Transverse colon (tissue), 4 donors: ENCODE measurements around the gene POLRMT. TPM values are rescaled to one million over a fixed set of nuclear protein-coding genes. Genes with fewer than 3 reads are reported as not detected.

Experiments
- DNase-seq: peaks from one replicate; pipeline ENCODE4 v3.0.0-alpha.2; 2019
- H3K27ac ChIP-seq, 4 donors: fragments of 200-600 bp; sonication (generic); 2 replicates each; pipeline ENCODE4 v1.5.1; 2016 to 2018; ENCODE audit warnings: inconsistent platforms in 4 of 4
- H3K27me3 ChIP-seq: fragments of 200-600 bp; sonication (generic); 2 replicates; pipeline ENCODE4 v1.5.1; 2017; ENCODE audit warnings: inconsistent platforms
- H3K36me3 ChIP-seq, 4 donors: fragments of 200-600 bp; sonication (generic); 2 replicates each; pipeline ENCODE4 v1.5.1; 2017 to 2019; ENCODE audit warnings: inconsistent platforms in 4 of 4
- H3K4me1 ChIP-seq, 4 donors: fragments of 200-600 bp; sonication (generic); 2 replicates each; pipeline ENCODE4 v1.5.1; 2017 to 2020; ENCODE audit warnings: inconsistent platforms in 4 of 4
- H3K4me3 ChIP-seq, 4 donors: fragments of 200-600 bp; sonication (generic); 1 replicate in 1 of 4; 2 replicates in 3 of 4; pipeline versions ENCODE4 v1.5.1 to v1.6.1; 2017 to 2019; ENCODE audit warnings: inconsistent platforms in 4 of 4
- H3K9me3 ChIP-seq, 2 donors: fragments of 200-600 bp; sonication (generic); 2 replicates each; pipeline ENCODE4 v1.5.1; 2017 to 2019; ENCODE audit warnings: inconsistent platforms in 2 of 2
- CTCF ChIP-seq, 5 experiments: fragments of 200-600 bp in 3 of 5; fragments of 450-650 bp in 2 of 5; sonication (generic) in 3 of 5; IDR thresholded peaks; 1 replicate in 2 of 5; 2 replicates in 3 of 5; pipeline ENCODE4 v1.5.1; 2016 to 2017; ENCODE audit warnings: antibody characterized with exemption in 5 of 5, inconsistent platforms in 3 of 5, mild to moderate bottlenecking in 2 of 5, moderate library complexity in 1 of 5
- EP300 ChIP-seq: sonication (generic); formaldehyde crosslinking; IDR thresholded peaks from one replicate; pipeline ENCODE4 v1.6.1; 2017; ENCODE audit warnings: antibody characterized with exemption, low read depth
- POLR2A ChIP-seq: fragments of 450-650 bp; IDR thresholded peaks from one replicate; pipeline ENCODE4 v1.6.1; 2016; ENCODE audit warnings: antibody characterized with exemption, mild to moderate bottlenecking, moderate library complexity
- POLR2AphosphoS5 ChIP-seq, 3 donors: sonication (generic); formaldehyde crosslinking; IDR thresholded peaks; one replicate each; pipeline ENCODE4 v1.6.1; 2016; ENCODE audit warnings: antibody characterized with exemption in 3 of 3
- WGBS, 2 donors: methylation state at CpG; one replicate each; pipeline ENCODE4 v1.1.5; 2018; ENCODE audit warnings: low coverage in 1 of 2; 5-methylcytosine and 5-hydroxymethylcytosine counted together
- in situ Hi-C, 4 donors: fragments of 200-750 bp; cut with MboI; loops; one replicate each; pipeline versions ENCODE4 v1.15.0 to v1.15.1; 2017; ENCODE audit warnings: low sequenced_read_pairs in 3 of 4, low pct_ligation_motif_present in 1 of 4, low pct_unique_long_range_greater_than_20kb in 1 of 4
- intact Hi-C: fragments of 100-400 bp; cut with DNase I; formaldehyde crosslinking; loops from one replicate; pipeline ENCODE4 v1.15.1; 2023; ENCODE audit warnings: low total_unique reads
- total RNA-seq, 4 donors: library from RNA; depleted of rRNA; stranded (reverse); fragments of >200 nt; gene quantifications; one replicate each; pipeline ENCODE4 v1.1.0, GENCODE V29; 2016

The POLRMT gene
- total RNA-seq, 4 donors from 2014 or later = 45.9 to 114 (median 63.9) TPM

DNA sequence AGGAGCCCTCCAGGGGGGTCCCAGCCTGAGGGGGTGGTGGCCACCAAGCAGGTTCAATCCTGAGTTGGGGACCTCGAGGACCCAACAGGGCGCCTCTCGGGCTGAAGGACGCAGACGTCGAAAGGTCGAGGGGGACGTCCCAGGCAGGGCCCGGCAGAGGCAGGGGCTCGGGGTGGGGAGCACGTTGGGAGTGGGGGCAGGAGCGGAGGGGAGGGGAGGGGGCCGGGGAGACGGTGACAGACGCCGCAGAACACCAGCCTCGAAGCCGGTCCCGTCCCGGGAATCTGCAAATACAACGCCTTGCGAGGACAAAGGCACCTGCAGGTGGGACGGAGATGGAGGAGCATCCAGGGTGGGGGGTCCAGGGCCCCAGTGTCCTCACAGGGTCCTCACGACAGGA, 10.4 kb upstream of the POLRMT start:
- Histone ChIP-seq H3K27ac (no peak overlapping the region), H3K36me3 (peaks cover 0 to 23% (median 13%) of the 10 kb centered on the region in 4 donors), H3K4me3 (no peak overlapping the region), H3K27me3 (no peaks in the 10 kb centered on the region), H3K9me3 (no peaks in the 10 kb centered on the region), H3K4me1 (peaks cover 7 to 13% (median 9%) of the 10 kb centered on the region in 4 donors)
- in situ Hi-C loops = no loop called here
- intact Hi-C loops = no loop called here
- TF ChIP-seq POLR2A (no peak), EP300 (no peak), POLR2AphosphoS5 (IDR thresholded peaks at IDR 0.05) (no peak), CTCF (IDR thresholded peaks at IDR 0.05) (no peak)
- DNase-seq = no peak
- 88 to 91% methylated on average over 9 to 24 of the region's 24 CpGs for WGBS, 2 donors

DNA sequence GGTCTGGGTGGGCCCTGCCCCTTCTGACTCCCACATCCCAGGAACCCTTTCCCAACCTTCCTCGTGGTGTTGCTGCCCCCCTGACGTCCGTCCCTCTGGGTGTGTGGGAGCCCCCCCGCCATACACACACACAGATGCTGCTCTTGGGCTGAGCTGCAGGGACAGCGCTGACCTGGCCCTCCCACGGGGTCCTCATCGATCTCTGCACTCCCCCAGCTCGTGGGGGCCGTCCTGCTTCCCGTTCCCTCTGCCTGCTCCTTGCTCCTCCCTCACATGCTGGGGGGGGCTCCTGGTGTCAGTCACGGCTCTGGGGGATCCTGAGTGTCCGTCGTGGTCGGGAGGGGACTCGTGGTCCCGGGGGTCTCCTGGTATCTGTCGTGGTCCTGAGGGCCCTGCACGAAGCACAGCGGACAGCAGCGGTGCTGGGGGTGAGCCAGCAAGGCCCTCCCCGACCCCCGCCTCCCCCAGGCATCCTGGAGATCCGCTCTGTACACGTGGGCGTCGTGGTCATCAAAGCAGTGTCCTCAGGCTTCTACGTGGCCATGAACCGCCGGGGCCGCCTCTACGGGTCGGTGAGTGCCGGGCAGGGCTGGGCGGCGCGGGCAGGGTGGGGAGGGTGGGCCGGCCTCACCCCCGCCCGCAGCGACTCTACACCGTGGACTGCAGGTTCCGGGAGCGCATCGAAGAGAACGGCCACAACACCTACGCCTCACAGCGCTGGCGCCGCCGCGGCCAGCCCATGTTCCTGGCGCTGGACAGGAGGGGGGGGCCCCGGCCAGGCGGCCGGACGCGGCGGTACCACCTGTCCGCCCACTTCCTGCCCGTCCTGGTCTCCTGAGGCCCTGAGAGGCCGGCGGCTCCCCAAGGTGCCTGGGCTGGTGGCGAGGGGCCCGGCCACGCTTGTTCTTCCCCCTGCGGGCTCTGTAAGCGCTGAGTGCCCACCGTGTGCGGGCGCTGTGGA, 9.7 kb upstream of the POLRMT start:
- Histone ChIP-seq H3K9me3 (no peaks in the 10 kb centered on the region), H3K27me3 (no peaks in the 10 kb centered on the region), H3K36me3 (peaks cover 0 to 16% (median 8%) of the 10 kb centered on the region in 4 donors), H3K27ac (no peak overlapping the region), H3K4me1 (peaks cover 8 to 14% (median 9%) of the 10 kb centered on the region in 4 donors), H3K4me3 (no peak overlapping the region)
- TF ChIP-seq CTCF (IDR thresholded peaks at IDR 0.05) (no peak), POLR2A (no peak), EP300 (no peak), POLR2AphosphoS5 (IDR thresholded peaks at IDR 0.05) (no peak)
- in situ Hi-C loops = no loop called here
- WGBS, 2 donors = 80% methylated on average over 47 of the region's 70 CpGs; no CpG with 5 or more reads in 1 of the 2 donors
- DNase-seq = no peak
- intact Hi-C loops = no loop called here

GRCh38 chr19:641702-642101, 8.4 kb upstream of the POLRMT start:
- intact Hi-C loops (no loop called here), in situ Hi-C loops (no loop called here)
- Histone ChIP-seq H3K27ac (no peak overlapping the region), H3K27me3 (no peaks in the 10 kb centered on the region), H3K4me1 (peaks cover 8 to 14% (median 9%) of the 10 kb centered on the region in 4 donors), H3K9me3 (no peaks in the 10 kb centered on the region), H3K36me3 (peaks cover 0 to 3% (median 0%) of the 10 kb centered on the region in 4 donors), H3K4me3 (no peak overlapping the region)
- 52 to 64% methylated on average over 5 to 17 of the region's 17 CpGs for WGBS, 2 donors
- TF ChIP-seq EP300 (no peak), CTCF (IDR thresholded peaks at IDR 0.05) (no peak), POLR2A (no peak), POLR2AphosphoS5 (IDR thresholded peaks at IDR 0.05) (no peak)
- DNase-seq = no peak

- intact Hi-C loops = no loop called here
- in situ Hi-C loops = no loop called here
- no peak for DNase-seq
- H3K4me1 ChIP-seq = peaks cover 8 to 14% (median 9%) of the 10 kb centered on the region in 4 donors
- H3K9me3 ChIP-seq = no peaks in the 10 kb centered on the region
- no peak overlapping the region for H3K27ac ChIP-seq
- no peaks in the 10 kb centered on the region for H3K27me3 ChIP-seq
- H3K4me3 ChIP-seq = no peak overlapping the region
- WGBS, 2 donors = 86% methylated on average over 30 of the region's 31 CpGs; no CpG with 5 or more reads in 1 of the 2 donors
- H3K36me3 ChIP-seq = no peaks in the 10 kb centered on the region
- TF ChIP-seq EP300 = no peak
- no peak for TF ChIP-seq CTCF (IDR thresholded peaks at IDR 0.05)
- no peak for TF ChIP-seq POLR2AphosphoS5 (IDR thresholded peaks at IDR 0.05)
- TF ChIP-seq POLR2A = no peak
Observed at GRCh38 chr19:640606-641189, 7.4 kb upstream of the POLRMT start.
